ENCODE data around the gene SPATC1L.
"Not testable (repeated sequence)": the region's sequence is repeated elsewhere in the genome, so short reads cannot be mapped to it uniquely, and the experiment has no call there.

The SPATC1L gene

GRCh38 chr21:46210378-46211136, 26.3 kb upstream of the SPATC1L start:
- TF ChIP-seq ZNF274 (IDR thresholded peaks at IDR 0.05; ENCODE audit: low read depth, low read length) = no peak
- H3K4me3 ChIP-seq (ENCODE audit: low read length) = no peak overlapping the region

DNA sequence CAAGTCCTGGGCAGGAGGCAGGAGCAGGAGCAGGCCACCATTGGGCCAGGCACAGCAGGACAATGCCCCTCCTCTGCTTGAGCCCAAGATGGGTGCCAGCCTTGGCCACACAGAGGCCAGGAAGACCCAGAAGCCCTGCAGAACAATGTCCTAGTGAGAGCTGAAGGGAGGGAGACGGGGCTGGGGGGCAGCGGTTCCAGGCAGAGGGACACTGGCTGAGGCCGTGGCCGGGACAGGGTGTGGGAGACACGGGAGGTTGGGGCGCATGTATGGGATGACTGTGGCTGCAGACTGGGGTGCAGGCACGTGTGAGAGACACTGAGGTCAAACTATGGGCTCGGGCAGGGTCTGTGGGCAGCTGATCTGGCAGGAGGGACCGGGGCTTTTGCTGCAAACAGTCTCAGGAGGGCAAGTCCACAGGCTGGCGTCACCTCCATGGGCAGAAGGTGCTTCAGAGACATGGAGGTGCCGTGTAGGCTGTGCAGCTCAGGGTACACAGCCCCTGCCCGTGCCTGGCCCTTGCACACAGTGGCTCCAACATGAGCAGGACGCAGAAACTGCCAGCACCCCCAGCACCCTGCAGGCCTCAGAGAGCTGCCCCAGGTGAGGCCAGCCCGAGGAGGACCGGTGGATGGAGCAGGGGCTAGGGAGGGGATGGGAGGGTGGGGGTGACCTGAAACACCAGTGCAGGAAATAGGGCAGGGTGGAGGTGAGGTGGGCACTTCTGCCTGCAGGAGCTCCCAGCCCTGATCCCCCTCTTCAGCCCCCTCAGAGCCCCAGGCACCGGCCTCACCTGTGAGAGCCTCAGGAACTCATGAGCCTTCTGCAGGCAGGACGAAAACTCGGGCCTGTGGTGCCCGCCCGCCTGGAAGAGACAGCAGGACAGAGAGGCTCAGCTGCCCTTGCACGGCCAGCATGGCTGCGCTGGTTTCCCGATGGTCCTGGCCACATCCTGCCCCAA, 24.8 kb upstream of the SPATC1L start:
- no peak for TF ChIP-seq ZNF274 (IDR thresholded peaks at IDR 0.05; ENCODE audit: low read depth, low read length)
- no peak overlapping the region for H3K4me3 ChIP-seq (ENCODE audit: low read length)

- H3K4me3 ChIP-seq (ENCODE audit: low read length) = no peak overlapping the region
- no peak for TF ChIP-seq ZNF274 (IDR thresholded peaks at IDR 0.05; ENCODE audit: low read depth, low read length)
Measured at GRCh38 chr21:46207920-46208591, 23.8 kb upstream of the SPATC1L start.

GRCh38 chr21:46207006-46207919, 23.0 kb upstream of the SPATC1L start:
- no peak overlapping the region for H3K4me3 ChIP-seq (ENCODE audit: low read length)
- TF ChIP-seq ZNF274 (IDR thresholded peaks at IDR 0.05; ENCODE audit: low read depth, low read length) = no peak

- no peak for TF ChIP-seq ZNF274 (IDR thresholded peaks at IDR 0.05; ENCODE audit: low read depth, low read length)
- H3K4me3 ChIP-seq (ENCODE audit: low read length) = no peak overlapping the region
Measured at GRCh38 chr21:46206163-46207005, 22.1 kb upstream of the SPATC1L start.

DNA sequence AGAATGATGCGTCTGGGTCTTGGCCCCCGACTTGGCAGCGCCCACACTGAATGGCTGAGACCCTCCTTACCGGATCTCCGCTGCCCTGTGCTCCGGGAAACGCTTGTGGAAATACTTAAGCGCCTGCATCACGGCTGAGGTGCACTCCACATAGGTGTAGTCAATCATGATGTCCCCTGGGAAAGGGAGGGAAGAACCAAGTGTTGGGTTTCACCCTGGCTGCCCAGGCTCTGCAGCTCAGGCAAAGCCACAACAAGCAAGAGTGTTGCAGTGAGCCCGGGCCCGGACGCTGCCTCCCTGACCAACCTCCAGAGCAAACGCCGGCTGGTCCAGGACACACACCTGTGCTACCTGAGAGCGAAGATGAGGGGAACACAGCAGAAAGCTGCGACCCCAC, 21.5 kb upstream of the SPATC1L start:
- no peak overlapping the region for H3K4me3 ChIP-seq (ENCODE audit: low read length)

GRCh38 chr21:46205166-46205565, 20.9 kb upstream of the SPATC1L start:
- no peak overlapping the region for H3K4me3 ChIP-seq (ENCODE audit: low read length)
- TF ChIP-seq ZNF274 (IDR thresholded peaks at IDR 0.05; ENCODE audit: low read depth, low read length) = no peak

More for the DNA sequence above, 21.5 kb upstream of the SPATC1L start:
- TF ChIP-seq ZNF274 (IDR thresholded peaks at IDR 0.05; ENCODE audit: low read depth, low read length) = no peak

DNA sequence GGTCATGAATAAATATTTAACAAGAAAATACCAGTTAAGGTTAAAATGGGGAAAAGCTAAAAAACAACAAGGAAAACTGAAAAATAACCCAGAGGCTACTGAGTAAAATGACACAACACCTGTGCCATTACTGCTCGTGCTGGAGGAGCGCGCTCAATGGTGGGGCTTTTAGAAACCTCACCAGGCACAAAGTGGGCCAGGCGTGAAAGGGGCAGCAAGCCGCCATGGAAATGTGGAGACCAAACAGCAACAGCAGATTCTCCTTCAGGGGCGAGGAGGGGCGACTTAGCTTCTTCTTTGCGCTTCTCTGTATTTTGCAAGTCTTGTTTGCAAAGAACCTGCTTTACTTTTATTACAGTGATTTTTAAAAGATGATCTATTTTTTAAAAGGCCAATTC, 18.9 kb upstream of the SPATC1L start:
- no peak overlapping the region for H3K4me3 ChIP-seq (ENCODE audit: low read length)
- TF ChIP-seq ZNF274 (IDR thresholded peaks at IDR 0.05; ENCODE audit: low read depth, low read length) = no peak

GRCh38 chr21:46202592-46203202, 18.4 kb upstream of the SPATC1L start:
- H3K4me3 ChIP-seq (ENCODE audit: low read length) = no peak overlapping the region
- TF ChIP-seq ZNF274 (IDR thresholded peaks at IDR 0.05; ENCODE audit: low read depth, low read length) = no peak

GRCh38 chr21:46200877-46201803, 16.9 kb upstream of the SPATC1L start:
- H3K4me3 ChIP-seq (ENCODE audit: low read length) = not testable (repeated sequence)

Data from GM08714 (cell line).